Frontal cortex (tissue), 1 donor: ENCODE data around the gene FNDC4. TPM values are rescaled to one million over a fixed set of nuclear protein-coding genes. Genes with fewer than 3 reads are reported as not detected.

Experiments
- small RNA-seq: library from RNA; depleted of rRNA; stranded (forward); fragments of <200 nt; gene quantifications from one replicate; pipeline ENCODE3, GENCODE V24; 2014
- total RNA-seq: library from RNA; depleted of rRNA; stranded (reverse); fragments of >200 nt; gene quantifications from one replicate; pipeline ENCODE4 v1.2.3, GENCODE V29; 2014

The FNDC4 gene
- total RNA-seq, 1 donor from 2014 or later: 45.7 TPM

Small RNAs within 50 kb of the gene (small RNA-seq; reads per million reads assigned to genes)
- gene RNU6-986P: not detected

Other genes starting within 250 kb of the FNDC4 start
- gene SLC30A3, start 232.2 kb downstream of the FNDC4 start, total RNA-seq: 0.82 TPM
- gene DNAJC5G, start 219.8 kb downstream of the FNDC4 start, total RNA-seq: not detected
- not detected for gene TRIM54, start 212.8 kb downstream of the FNDC4 start, total RNA-seq
- 1.2 TPM for gene UCN, start 186.8 kb downstream of the FNDC4 start, total RNA-seq
- gene MPV17, start 172.1 kb downstream of the FNDC4 start, total RNA-seq: 41.6 TPM
- gene GTF3C2, start 138.4 kb downstream of the FNDC4 start, total RNA-seq: 37.5 TPM
- gene EIF2B4, start 124.9 kb downstream of the FNDC4 start, total RNA-seq: 16.7 TPM
- gene SNX17, start 124.6 kb downstream of the FNDC4 start, total RNA-seq: 47.7 TPM
- gene ZNF513, start 114.5 kb downstream of the FNDC4 start, total RNA-seq: 12.6 TPM
- 72.2 TPM for gene PPM1G, start 85.6 kb downstream of the FNDC4 start, total RNA-seq
- gene NRBP1, start 66.6 kb downstream of the FNDC4 start, total RNA-seq: 68.9 TPM
- not detected for gene KRTCAP3, start 52.8 kb downstream of the FNDC4 start, total RNA-seq
- gene IFT172, start 5.5 kb downstream of the FNDC4 start, total RNA-seq: 36.3 TPM
- gene GCKR, start 1.6 kb upstream of the FNDC4 start, total RNA-seq: 1.6 TPM
- gene ZNF512, start 87.8 kb upstream of the FNDC4 start, total RNA-seq: 49.3 TPM
- gene CCDC121, start 133.8 kb upstream of the FNDC4 start, total RNA-seq: 3.7 TPM
- 31.4 TPM for gene GPN1, start 133.8 kb upstream of the FNDC4 start, total RNA-seq
- 24.5 TPM for gene SUPT7L, start 168.4 kb upstream of the FNDC4 start, total RNA-seq
- 33.4 TPM for gene SLC4A1AP, start 168.7 kb upstream of the FNDC4 start, total RNA-seq